Cerebellar cortex (tissue), 1 donor: Measurements from ENCODE around the gene CITED4.

Source experiments
- DNase-seq: peaks from one replicate; pipeline ENCODE4 v3.0.0-alpha.2; 2015; ENCODE audit warnings: low spot score

CITED4 gene

DNA sequence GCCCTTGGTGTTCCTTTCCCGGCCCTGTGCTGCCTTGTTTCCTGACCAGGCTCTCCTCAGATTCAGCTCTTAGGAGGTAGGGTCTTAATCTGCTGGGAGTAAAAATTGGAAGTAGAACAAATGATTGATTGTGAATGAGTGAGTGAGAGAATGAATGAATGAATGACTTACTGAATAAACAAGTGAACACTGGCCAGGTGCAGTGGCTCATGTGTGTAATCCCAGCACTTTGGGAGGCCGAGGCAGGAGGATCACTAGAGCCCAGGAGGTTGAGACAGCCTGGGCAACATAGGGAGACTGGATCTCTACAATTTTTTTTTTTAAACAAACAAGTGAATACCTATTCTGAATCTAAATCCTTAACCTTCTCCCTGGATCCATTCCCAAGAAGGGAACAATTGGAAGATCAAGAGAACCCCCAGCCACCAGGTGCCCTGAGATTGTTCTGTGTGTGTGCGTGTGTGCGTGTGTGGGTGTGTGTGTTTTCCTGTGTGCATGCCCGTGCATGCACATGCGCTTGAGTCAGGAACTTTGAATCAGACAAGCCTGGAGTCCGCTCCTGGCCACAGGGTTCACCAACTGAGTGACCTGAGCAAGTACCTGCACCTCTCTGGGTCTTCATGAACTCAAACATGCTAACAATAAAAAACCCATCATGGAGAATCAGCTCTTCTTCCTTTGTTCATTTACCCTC lies 24.3 kb upstream of the CITED4 start:
- no peak for DNase-seq

DNA sequence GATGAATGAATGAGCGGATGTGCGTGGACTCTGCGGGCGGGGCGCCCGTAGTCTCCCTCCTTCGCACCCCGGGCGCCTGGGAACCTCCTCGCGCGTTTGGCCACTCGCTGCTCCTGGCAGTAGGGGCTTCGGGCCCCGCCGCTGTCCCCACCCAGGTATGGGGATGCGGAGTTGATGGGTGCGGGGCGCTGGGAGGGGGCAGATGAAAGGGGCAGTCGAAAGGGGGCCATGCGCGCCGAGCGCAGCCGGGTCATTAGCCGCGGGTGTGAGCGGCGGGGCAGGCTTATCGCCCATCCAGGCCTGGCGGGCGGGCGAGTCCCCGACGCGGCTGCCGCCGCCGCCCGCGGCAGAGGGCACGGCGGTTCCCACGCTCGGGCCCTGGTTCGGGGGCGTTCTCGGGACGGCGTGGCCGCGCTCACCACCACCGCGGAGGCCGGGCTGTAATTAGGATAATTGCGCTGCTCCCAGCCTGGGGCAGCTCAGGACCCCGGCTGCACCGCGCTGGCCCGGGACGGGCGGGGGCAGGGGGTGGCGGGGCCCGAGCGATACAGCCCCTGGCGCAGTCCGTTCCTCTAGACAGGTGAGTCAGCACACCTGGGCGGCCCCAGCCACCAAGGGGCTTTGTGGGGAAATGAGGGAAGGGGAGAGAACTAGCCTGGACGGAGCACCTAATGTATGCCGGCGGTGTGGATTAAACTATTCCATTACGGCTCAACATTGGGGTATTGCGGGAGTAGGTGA lies 22.1 kb upstream of the CITED4 start:
- DNase-seq = no peak

DNA sequence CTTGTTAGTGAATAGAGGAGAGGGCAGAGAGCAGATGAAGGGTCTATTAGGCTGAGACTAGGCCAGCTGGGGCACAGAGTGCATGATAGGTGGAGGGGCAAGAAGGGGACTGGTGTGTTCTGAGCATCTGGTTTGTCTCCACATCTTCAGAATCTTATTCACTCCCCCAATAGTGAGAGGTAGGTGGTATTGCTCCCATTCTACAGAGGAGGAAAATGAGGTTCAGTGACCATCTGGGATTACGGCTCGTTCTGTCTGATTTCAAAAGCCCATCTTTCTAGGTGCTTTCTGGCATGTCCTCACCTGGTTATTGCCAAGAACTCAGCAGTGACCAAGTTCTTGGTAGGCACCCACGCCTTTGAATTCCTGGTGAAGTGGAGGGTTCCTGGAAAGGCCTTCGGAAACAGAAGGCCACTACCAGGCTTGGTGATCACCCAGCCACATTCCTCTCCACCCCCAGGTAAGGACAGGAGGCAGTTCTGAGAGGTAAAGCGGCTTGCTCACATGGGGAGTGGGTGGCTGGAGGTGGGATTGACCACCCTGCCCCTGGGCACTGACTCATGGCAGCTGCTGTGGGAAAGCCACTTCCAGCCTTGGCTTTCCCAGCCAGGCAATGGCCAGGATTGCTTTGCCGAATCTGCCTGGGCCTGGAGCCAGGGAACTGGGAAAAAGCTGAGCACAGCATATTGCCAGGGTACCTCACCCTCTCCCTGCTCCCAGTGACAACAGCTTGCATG lies 18.8 kb upstream of the CITED4 start:
- no peak for DNase-seq

DNA sequence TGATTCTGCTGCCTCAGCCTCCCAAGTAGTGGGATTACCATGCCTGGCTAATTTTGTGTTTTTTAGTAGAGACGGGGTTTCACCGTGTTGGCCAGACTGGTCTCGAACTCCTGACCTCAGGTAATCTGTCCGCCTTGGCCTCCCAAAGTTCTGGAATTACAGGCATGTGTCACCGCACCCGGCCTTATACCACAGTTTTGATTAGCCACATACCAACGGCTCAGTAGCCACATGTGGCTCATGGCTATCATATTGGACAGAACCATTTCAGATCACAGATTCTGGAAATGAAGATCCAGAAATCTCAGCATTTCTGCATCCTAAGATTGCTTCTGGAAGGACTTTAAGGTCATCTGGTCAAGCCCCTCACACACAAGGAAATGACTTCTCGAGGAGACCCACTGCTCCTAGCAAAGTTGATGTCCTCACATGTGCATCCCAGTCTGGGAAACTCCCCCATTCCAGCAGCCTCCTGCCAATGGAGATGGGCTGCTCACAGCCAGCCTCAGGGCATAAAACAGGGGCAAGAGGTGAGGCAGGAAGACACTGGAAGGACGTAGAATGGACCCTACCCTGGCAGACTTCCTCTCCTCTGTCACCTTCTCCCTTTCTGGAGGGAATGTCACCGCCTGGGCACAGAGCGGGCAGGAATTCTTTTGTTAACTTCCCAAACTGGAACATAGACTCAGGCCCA lies 17.5 kb upstream of the CITED4 start:
- DNase-seq = no peak

DNA sequence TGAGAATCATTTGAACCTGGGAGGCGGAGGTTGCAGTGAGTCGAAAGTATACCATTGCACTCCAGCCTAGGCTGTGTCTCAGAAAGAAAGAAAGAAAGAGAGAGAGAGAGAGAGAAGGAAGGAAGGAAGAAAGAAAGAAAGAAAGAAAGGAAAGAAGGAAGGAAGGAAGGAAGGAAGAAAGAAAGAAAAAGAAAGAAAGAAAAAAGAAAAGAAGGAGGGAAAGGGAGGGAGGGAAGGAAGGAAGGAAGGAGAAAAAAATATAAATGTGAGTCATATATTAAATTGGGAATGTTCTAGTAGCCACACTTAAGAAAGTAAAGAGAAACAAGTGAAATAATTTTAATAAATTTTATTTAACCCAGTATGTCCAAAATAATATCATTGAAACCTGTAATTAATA lies 16.7 kb upstream of the CITED4 start:
- no peak for DNase-seq

DNA sequence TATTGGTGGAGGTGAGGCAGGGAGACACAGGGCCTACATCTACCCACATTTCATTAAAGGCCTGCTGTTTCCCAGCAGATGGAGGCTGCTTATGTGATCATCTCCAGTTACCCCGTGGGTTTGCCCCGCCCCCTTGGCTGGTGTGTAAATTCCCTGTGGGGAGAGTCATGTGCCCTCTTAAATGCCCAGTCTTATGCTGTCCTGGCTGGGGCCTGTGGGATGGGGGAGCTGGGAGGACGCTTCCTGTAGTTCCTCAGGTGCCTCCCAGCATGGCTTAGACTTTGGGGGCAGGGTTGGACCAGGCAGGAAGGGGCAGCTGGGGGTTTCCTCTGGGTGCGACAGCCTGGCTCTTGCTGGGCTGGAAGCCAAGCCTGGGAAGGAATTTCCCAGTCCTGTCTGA lies 15.5 kb upstream of the CITED4 start:
- no peak for DNase-seq

DNA sequence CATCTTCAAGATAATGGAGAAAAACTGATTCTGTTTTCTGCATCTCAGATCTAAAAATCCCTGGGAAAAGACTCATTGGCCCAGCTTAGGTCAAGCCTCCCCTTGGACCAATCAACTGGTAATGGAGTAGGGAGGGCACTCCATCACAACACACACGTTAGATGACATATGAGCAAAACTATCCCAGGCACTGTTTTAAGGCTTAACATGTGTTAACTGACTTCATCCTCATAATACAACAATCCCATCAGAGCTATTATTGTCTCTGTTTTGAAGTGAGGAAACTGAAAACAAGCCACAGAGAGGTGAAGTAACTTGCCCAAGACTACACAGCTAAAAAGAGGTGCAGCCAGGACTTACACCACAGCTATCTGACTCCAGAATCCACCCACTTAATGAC lies 14.7 kb upstream of the CITED4 start:
- no peak for DNase-seq

DNA sequence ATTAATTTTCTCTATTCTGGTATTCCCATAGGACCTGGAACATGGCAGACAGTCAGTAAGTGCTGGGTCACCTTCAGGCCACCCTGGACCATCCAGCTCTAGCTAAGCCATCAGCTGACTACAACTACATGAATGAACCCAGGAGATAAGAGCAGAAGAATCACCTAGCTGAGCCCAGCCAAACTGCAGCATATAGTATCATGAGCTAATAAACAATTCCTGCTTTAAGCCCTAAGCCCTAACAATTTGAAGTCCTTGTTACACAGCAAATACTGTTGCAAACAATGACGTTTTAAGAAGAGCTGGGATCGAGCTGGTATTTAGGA lies 14.2 kb upstream of the CITED4 start:
- no peak for DNase-seq

DNA sequence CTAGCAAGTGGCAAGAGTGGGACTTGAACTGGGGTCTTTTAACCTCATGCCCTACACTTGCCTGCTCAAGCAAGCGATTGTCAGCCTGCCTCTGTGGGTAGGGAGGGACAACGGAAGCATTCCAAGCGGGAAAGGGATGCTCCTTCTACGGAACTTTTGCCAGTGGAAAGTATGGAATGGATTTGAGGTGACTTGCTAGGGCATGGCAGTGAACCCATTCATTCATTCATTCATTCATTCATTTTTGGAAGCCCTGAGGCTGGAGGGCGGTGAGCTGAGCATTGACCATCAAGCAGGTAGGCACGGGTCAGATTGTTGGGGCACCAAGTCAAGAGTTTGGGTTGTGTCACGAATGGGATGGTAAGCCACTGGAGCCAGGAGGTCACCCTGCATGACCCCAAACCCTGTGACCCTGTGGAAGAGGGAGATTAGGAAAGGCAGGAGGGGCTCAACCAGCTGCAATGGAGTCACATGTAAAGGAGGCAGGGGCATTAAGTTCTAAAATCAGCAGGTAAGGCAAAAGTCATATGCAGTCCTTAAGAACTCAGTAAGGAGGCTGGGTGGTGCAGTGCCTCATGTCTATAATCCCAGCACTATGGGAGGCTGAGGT lies 11.8 kb upstream of the CITED4 start:
- DNase-seq = no peak

DNA sequence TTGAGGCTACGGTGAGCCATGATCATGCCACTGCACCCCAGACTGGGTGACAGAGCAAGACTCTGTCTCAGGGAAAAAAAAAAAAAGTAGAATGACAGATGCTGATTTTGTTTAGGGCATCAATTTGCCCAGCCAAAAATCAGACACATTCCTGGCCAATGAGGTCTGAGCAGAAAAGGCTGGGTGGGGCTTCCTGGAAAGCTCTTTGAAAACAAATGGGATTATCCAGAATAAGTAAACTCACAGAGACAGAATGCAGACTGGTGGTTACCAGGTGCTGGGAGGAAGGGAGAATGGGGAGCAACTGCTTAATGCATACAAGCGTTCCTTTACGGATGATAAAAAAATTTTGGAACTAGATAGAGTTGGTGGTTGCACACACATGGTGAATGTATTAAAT lies 10.1 kb upstream of the CITED4 start:
- DNase-seq = no peak

DNA sequence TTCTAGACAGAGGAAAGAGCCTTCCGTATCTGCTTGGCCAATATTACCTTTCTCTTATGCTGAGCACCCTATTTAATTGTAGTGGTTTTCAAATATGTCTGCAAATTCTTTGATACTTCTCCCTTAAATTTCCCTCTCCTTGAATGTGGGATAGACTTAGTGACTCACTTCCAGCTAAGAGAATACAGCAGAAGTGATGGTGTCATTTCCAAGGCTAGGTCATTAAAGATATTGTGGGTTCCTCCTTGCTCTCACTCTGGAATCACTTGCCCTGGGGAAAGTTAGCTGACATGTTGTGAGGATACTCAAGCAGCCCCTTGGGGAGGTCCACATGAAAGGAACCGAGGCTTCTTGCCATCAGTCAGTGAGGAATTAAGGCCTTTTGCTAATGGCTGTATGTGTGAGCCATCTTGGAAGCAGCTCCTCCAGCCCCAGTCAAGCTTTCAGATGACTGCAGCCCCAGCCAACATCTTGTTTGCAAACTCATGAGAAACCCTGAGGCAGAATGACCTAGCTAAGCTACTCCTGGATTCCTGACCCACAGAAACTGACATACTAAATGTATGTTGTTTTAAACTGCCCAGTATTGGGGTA lies 8.1 kb upstream of the CITED4 start:
- no peak for DNase-seq

DNA sequence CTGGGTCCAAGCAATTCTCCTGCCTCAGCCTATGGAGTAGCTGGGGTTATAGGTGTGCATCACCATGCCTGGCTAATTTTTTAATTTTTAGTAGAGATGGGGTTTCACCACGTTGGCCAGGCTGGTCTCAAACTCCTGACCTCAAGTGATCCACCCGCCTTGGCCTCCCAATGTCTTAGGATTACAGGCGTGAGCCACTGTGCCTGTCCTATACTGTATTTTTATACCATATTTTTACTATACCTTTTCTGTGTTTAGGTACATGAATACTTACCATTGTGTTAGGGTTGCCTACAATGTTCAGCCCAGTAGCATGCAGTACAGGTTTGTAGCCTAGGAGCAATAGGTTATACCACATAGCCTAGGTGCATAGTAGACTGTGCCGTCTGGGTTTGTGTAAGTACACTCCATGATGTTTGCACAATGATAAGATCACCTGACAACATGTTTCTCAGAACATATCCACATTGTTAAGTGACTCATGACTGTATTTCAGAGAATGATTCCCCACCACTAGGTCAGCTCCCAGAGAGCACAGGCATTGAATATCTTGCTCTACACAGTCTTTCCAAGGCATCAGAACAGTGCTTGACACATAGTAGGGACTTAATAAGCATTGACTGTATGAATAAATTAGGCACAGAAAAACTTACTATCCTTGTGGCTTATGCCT lies 6.0 kb upstream of the CITED4 start:
- DNase-seq = no peak

DNA sequence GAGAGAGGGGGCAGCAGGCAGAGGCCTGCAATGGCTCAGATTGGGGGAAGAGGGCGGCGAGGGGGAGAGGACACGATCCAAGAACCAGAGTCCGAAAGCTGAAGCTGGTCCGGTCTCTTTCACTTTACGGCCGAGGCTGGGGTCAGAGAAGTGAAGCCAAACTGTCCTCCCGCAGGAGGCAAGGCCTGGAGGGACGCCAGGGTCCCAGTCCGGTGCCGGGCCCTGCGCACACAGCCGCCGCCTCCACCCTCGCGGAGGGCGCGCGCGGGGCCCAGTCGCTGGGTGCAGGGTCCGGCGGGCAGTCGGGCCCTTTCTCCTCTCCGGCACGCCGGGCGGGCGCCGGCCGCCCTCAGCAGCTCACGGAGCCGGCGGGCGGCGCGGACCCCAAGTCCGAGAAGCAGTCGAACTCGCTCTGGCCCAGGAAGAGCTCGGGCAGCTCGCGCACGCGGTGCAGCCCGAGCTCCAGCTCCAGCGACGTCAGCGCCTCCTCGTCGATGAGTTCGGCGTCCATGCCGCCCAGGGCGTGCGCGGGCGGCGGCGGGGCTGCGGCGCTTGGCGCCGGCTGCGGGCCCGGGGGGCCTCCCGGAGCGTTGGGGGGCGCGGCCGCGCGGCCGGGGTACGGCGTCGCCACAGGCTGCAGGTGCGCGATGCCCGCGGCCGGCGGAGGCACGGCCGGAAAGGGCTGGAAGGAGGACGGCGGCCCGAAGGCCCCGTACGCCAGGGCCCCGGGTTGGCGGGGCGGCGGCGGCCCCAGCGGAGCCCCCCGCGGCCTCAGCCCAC lies 749 bp downstream of the CITED4 start:
- DNase-seq = no peak

DNA sequence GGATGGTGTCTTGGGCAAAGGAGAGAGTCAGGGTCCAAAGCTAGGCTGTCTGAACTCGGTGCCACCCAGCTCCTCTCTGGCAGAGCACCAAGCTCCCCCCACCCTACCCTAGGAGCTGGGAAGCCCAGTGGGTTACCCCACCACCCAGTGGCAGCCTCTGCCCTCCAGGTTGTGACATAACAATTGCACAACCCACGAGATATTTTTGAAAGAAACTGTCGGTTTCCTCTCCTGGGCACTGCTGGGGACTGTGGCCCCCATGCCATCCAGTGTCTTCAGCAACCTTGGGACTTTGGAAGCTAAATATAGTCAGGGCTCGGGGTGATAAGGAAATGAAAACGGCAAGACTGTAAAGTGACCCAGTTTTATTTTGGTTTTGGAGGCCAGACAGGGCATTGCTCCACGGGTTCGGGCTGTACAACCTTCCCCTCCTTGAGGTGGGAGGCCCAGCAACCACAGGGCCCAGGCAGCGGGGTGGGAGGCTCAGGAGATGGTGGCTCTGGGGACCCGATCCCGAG lies 1.4 kb downstream of the CITED4 start:
- DNase-seq = no peak

DNA sequence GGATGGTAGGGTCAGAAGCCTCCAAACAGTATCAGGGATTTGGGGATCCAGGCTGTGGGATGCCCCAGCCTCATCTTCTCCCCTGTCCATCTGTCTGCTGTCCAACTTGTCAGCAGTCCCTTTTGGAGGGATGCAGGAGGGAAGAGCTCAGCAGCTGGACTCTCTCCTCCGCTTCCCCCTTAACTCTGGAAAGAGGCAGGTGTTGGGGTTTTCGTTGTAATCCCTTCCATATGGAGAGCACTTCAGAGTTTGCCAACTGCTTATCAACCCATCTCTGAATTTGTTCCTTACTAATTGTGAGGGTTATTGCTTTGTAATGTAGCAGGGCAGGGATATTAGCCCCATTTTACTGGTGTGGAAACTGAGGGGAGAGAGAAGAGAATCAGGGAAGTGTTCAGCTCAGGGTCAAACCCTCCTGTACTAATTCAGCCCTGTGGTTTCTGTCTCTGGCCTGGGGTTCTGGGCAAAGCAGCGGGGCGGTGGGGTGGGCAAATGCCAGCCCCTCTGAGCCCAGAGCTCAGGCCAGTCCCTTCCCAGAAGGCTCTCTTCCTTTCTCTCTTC lies 3.2 kb downstream of the CITED4 start:
- DNase-seq = no peak

DNA sequence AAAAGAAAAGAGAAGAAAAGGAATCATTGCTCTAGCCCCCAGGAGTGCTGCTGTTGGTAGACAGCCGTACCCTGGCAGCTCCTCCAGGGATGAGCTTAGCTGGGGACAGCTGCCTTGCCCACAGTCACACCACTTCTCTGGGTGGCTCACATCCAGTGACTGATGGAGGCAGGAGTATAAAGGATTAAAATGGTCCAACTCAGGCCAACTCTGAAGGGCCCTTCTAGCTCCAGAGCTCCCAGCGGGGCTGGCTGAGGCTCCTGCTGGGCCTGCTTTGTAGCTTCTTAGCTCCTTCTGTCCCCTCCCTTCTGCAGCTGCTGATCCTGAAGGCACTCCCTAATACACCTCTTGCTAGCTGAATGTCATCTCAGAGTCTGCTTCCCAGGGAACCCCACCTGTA lies 4.4 kb downstream of the CITED4 start:
- DNase-seq = no peak

DNA sequence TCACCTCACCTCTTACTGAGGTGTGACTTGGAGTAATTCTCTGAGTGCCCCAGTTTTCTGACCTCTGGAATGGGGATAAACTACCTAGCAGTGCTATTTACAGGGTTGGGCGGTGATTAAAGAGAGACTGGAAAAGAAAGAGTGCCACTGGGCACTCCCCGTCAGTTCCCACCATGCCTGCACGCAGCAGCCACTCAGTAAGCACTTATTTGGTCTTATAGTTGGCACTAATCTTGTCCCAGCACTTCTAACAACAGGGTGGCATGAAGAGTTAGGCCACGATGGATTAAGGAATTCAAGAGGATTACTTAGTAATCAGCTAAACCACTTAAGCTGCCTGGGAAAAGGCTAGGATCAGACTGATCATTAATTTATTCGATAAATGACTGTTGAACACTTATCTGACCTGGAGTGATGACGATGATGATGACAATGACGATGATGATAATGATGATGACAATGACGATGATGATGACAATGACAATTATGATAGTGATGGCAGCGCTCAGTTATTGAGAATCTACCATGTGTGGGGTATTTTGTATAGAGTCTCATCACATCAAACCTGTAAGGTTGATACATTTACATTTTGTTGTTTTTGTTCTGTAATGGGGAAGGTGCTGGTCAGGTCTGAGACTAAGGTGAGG lies 5.4 kb downstream of the CITED4 start:
- DNase-seq = no peak

DNA sequence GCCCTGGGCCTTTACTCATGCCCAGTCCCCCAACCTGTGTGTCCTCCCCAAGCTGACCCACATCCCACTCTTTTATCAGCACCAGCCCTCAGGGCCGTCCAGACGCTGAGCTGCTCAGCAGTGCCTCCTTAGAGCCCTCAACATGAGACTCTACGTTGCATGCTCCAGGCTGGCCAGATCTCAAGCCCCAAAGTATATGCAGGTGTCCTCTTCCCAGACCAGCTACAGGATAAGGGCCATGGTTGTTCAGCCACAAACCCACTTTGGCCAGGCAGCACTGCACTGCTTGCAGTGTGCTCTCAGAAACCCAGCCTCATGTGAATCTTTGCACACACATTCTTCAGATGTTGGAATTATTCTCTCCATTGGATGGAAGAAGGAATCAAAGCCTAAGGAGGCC lies 6.0 kb downstream of the CITED4 start:
- DNase-seq = no peak

DNA sequence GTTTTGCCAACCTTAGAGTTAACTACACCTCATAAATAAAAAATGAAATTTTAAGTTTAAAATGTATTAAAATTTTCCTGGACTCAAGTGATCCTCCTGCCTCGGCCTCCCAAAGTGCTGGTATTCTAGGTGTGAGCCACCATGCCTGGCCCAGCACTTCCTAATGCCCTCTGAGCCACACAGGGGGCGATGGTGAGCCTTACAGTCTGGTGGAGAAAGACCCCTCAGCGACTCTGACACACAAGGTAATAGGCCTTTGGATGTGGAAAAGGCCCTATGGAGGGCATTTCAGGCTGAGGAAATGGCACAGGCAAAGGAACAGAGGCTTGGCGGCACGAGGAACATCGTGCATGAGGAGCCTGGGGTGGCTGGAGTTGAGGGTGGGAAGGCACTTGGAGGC lies 6.7 kb downstream of the CITED4 start:
- DNase-seq = no peak

DNA sequence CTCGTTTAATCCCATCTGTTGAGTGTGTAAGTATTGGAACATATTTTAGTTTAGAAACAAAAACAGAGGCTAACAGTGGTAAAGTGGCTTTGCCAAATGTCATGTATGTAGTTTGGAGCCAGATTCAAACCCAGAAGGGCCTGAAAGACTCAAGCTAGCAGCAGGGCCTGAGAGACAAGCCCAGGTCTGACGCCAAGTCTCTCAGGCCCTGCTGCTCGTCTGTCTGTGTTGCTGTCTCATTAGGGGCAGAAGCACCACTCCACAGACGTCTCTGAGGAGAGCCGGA lies 8.3 kb downstream of the CITED4 start:
- no peak for DNase-seq
